Activated CD4-positive, alpha-beta T cell treated with anti-CD3 and anti-CD28 coated beads, Interleukin-2, Interleukin-6, amounts not matched to agents 100 ng/mL and 50 ng/mL, durations not matched to agents 16 hours and 8 hours (primary cell): ENCODE results near the gene LIPK.

Experiments
- DNase-seq: peaks from one replicate; pipeline ENCODE4 v3.0.0-alpha.2; 2020

Gene LIPK

DNA sequence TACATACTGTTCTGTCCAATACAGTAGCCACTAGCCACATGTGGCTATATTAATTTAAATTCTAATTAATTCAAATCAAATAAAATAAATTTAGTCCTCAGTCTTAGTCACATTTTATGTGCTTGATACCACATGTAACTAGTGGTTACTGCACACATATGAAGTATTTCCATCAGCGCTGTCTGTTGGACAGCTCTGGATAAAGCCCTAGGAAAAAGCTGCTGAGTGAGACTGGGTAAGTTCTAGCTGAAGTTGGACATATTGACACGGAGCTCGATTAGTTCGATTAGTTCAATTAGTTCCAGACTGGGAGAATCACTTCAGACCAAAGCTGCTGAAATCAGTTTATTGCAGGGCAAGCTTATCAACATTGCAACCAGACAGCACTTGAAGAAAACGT is 81.4 kb downstream of the LIPK start:
- no peak for DNase-seq

DNA sequence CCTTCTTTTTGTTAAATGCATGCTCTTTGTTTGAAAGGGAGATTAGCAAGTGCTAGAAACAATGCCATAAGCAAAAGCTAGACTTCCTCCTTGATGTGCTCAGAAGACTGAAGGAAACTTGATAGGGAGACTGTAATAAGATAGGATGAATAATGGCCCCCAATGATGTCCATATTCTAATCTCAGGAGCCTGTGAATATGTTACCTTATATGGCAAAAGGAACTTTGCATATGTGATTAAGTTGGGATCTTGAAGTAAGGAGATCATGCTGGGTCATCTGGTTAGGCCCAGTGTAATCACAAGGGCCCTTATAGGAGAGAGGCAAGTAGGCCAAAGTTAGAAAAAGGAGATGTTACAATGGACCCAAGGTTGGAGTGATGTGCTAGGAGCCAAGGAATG is 82.9 kb downstream of the LIPK start:
- no peak for DNase-seq

DNA sequence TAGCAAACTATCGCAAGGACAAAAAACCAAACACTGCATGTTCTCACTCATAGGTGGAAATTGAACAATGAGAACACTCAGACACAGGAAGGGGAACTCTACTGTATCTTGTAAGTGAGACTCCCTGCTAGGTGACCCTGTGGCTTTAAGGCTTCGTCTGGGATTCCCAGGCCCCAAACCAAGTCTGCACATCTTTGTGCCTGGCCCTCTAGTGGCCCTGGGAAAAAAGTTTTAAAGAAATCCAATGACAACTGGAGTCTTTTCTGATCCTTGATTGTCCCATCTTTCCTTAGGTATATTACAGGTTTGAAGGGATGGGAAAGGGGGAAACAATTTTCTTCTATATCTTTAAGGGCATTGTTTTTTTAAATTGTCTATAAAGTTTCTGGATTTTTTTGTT is 85.9 kb downstream of the LIPK start:
- peak; percentile 18 for DNase-seq

DNA sequence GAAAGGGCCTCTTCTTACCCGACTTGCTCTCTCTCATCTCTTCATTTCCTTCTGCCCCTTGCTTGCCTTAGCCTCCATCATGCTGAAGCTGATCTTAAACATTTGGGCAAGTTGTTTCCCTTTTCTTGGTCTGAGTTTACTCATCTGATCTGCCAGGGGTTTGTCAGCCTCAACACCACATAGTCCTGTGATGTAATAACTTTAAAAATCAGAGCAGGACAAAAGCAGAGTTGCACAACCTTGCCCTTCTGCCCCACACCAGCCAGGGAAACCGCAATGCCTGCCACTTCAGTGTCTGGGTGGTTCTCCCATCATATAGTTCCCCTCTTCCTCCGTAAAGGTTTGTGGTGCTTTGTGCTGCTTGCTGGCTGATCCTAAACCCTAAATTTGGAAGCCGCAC is 86.6 kb downstream of the LIPK start:
- peak; percentile 56 for DNase-seq

DNA sequence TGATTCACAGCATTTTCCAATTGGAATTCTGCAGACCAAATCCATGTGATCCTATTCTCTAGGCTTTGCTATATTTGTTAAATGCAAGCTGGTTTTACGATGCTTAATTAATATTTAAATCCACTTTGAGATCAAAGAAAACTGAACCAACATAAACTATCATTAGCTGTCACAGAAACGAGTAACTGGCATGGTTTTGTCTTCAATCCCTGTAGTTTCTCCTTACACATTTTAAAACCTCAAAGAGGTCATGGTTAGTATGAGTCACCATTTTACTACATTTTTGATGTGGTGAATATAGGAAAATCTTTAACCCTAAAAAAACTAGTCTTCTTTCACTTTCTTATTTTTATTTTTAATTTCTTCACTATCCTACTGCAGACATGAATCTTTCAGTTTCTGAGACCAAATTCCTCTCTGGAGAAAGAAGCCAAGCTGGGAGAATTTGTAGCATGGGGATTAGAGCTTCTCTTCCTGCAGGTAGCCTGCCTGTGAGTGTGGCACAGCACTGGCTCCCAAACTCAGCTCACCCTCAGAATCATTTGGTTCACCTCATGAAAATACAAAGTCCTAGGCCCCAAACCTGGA is 87.8 kb downstream of the LIPK start:
- peak; percentile 71 for DNase-seq

DNA sequence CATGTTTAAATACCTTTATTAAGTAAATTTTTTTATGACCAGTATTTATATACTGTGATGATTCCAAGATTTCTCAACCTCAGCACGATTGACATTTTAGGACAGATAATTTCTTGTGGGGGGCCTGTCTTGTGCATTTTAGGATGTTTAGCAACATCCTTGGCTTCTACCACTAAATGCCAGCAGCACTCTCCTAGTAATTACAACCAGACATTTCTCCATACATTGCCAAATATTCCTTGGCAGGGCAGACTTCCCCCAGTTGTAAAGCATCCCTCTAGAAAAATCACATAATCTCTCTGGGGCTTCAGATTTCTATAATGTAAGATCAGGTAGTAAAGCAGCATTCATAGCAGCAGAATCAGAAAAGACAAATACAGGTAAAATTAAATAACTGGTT is 88.7 kb downstream of the LIPK start:
- no peak for DNase-seq

DNA sequence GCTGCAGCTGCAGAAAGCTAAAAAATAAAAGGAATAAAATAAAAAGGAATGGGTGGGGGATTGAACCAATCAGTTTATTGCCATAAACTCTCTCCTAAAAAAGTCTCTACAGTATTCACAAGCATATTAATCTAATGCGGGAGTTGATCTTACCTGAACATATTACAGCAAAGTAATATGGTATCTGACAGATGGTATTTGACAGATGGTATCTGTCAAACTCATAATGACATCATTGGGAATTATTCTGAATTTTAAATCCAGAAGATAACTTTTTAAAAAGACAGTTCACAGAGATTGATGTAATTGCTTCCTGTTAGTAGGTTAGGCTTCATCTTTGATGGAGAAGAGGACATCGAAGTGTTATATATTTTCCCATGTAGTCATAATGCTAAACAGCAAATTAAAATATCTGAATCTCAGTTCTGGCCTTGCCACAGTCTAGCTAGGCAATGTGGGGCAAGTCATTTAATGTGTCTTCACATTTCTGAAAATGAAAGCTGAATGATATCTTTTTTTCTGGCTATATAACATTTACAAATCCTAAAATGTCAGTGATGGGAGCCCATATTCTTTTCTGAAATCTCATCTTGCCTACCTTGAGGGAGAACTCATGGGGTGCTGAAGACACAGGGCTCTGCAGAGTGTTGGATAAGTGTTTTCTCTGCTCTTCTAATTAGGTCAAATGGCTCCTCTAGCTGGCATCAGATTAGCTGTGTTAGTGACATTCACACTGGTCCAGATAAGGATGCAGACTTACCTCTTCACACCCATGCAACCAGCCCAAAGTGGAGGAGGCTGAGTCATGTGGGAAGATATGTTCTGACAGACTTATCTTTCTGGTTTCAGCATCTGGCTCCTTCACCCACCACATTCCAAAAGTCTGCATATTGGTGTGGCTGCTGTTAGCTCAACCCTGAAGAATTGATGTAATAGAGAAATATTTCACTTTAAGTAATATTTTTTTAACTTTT is 94.4 kb downstream of the LIPK start:
- peak; percentile 57 for DNase-seq
